Body of pancreas (tissue), 4 donors: ENCODE results near the gene C6orf47. TPM values are rescaled to one million over a fixed set of nuclear protein-coding genes. Genes with fewer than 3 reads are reported as not detected.

ENCODE experiments used
- ATAC-seq: fragments of 150-250 bp; one replicate; pipeline ENCODE4 v1.9.1; 2016
- DNase-seq, 4 donors: peaks; one replicate each; pipeline ENCODE4 v3.0.0-alpha.2; 2019
- H3K27ac ChIP-seq, 4 donors: fragments of 200-600 bp; sonication (generic); 1 replicate in 3 of 4; 2 replicates in 1 of 4; pipeline versions ENCODE4 v1.5.1 to v1.6.1; 2016 to 2019; ENCODE audit warnings: mild to moderate bottlenecking in 1 of 4, mixed read lengths in 1 of 4, moderate library complexity in 1 of 4
- H3K27me3 ChIP-seq, 2 donors: fragments of 200-600 bp; sonication (generic); one replicate each; pipeline ENCODE4 v1.6.0; 2016; ENCODE audit warnings: mild to moderate bottlenecking in 1 of 2
- H3K36me3 ChIP-seq, 2 donors: fragments of 200-600 bp; sonication (generic); replicated peaks in 1 of 2; 2 replicates each; pipeline ENCODE4 v1.5.1; 2016; ENCODE audit warnings: low read depth in 2 of 2; ENCODE audit not compliant: insufficient read depth in 1 of 2
- H3K4me1 ChIP-seq: fragments of 200-600 bp; sonication (generic); one replicate; pipeline ENCODE4 v1.6.0; 2016
- H3K4me3 ChIP-seq, 2 donors: fragments of 200-600 bp; sonication (generic); 1 replicate in 1 of 2; 2 replicates in 1 of 2; pipeline ENCODE4 v1.5.1; 2016 to 2019
- H3K9me3 ChIP-seq, 3 donors: fragments of 200-600 bp; sonication (generic); 1 replicate in 2 of 3; 2 replicates in 1 of 3; pipeline ENCODE4 v1.5.1; 2016
- POLR2A ChIP-seq, 3 donors: fragments of 450-650 bp; IDR thresholded peaks; one replicate each; pipeline ENCODE4 v1.6.1; 2016; ENCODE audit warnings: antibody characterized with exemption in 3 of 3, mild to moderate bottlenecking in 2 of 3
- WGBS, 2 donors: methylation state at CpG; one replicate each; pipeline ENCODE4 v1.1.5; 2017; 5-methylcytosine and 5-hydroxymethylcytosine counted together
- intact Hi-C: fragments of 100-400 bp; cut with DNase I; formaldehyde crosslinking; loops from one replicate; pipeline ENCODE4 v1.15.1; 2023
- total RNA-seq, 2 donors: library from RNA; depleted of rRNA; stranded (reverse); fragments of >200 nt; gene quantifications; one replicate each; pipeline ENCODE4 v1.1.0, GENCODE V29; 2016
- TF ChIP-seq, protein P1 (sequence below), 7 experiments: fragments of 450-650 bp in 4 of 7; fragments of 200-600 bp in 3 of 7; sonication (generic) in 3 of 7; IDR thresholded peaks; one replicate each; pipeline ENCODE4 v1.5.1; 2016 to 2019; ENCODE audit warnings: antibody characterized with exemption in 7 of 7

The C6orf47 gene
- total RNA-seq, 2 donors from 2014 or later: 15.8 to 22.1 TPM

DNA sequence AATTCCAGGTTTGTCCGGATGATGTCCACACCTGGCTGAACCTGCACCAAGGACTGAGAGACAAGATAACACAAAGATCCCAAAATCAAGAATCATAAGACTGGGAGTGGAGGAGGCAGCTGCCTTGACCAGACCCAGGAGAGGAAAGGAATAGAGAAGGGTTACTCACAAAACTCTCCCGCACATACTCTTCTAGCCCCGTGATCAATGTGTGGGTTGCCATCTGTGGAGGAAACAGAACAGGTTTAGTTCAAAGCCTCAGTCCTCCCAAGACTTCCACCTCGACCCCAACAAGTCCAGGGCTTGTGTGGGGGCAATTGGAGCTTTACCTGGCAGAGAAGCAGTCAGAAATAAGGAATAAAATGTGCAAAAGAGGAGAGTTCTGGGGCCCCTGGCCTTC lies 19.2 kb downstream of the C6orf47 start:
- DNase-seq (no peak), ATAC-seq (no peak)
- Histone ChIP-seq H3K9me3 (no peaks in the 10 kb centered on the region), H3K4me3 (no peak overlapping the region), H3K36me3 (peaks cover 31 to 61% of the 10 kb centered on the region in 2 donors), H3K4me1 (no peaks in the 10 kb centered on the region), H3K27me3 (no peaks in the 10 kb centered on the region), H3K27ac (no peak overlapping the region)
- WGBS, 2 donors: 79 to 93% methylated on average over 4 of the region's 4 CpGs
- TF ChIP-seq, protein P1, sequence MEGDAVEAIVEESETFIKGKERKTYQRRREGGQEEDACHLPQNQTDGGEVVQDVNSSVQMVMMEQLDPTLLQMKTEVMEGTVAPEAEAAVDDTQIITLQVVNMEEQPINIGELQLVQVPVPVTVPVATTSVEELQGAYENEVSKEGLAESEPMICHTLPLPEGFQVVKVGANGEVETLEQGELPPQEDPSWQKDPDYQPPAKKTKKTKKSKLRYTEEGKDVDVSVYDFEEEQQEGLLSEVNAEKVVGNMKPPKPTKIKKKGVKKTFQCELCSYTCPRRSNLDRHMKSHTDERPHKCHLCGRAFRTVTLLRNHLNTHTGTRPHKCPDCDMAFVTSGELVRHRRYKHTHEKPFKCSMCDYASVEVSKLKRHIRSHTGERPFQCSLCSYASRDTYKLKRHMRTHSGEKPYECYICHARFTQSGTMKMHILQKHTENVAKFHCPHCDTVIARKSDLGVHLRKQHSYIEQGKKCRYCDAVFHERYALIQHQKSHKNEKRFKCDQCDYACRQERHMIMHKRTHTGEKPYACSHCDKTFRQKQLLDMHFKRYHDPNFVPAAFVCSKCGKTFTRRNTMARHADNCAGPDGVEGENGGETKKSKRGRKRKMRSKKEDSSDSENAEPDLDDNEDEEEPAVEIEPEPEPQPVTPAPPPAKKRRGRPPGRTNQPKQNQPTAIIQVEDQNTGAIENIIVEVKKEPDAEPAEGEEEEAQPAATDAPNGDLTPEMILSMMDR (IDR thresholded peaks at IDR 0.05): no peak
- TF ChIP-seq POLR2A (IDR thresholded peaks at IDR 0.05): no peak
- intact Hi-C loops: no loop called here

DNA sequence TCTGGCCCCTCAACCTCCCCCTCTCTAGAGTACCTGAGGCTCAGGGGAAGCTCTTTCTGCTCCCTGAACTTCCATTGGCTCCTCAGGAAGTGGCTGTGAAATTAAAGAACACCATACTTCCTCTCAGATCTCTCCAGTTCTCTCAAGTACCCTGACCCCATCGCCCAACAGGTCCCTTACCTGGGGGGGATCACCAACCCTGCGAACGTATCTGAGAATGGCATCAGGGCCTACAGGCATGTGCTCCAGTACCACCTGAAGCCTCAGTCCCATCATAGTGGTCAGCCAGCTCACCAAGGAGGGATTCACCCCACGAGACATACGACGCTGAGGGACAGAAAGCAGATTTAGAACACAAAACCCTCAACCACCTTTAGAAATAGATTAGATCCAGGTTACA lies 20.0 kb downstream of the C6orf47 start:
- no peak for ATAC-seq
- DNase-seq: no peak
- H3K4me1 ChIP-seq: no peaks in the 10 kb centered on the region
- WGBS, 2 donors: 91 to 99% methylated on average over 6 of the region's 6 CpGs
- no peak overlapping the region for H3K27ac ChIP-seq
- H3K4me3 ChIP-seq: no peak overlapping the region
- intact Hi-C loops: no loop called here
- no peaks in the 10 kb centered on the region for H3K9me3 ChIP-seq
- peaks cover 35 to 65% of the 10 kb centered on the region in 2 donors for H3K36me3 ChIP-seq
- H3K27me3 ChIP-seq: no peaks in the 10 kb centered on the region
- TF ChIP-seq, protein P1 (IDR thresholded peaks at IDR 0.05): no peak
- no peak for TF ChIP-seq POLR2A (IDR thresholded peaks at IDR 0.05)

DNA sequence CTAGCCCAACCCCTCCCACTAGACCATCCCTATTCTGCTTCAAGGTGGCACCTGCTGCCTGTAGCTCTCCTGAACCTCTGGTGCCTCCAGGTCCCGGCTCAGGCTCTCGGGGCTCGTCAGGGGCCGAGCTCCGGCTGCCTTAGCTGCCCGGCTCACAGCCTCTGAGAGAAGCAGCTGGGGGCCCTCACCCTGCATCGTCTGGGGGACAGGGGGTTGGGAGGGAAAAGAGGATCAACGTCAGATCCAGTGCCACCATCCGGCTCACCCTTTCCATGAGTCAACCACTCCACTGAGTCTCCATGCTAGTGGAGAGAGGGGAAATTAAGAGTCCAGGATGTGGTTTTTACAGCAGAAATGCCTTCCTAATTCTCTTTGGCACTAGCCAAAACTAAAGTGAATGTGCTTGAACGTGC lies 21.1 kb downstream of the C6orf47 start:
- no peaks in the 10 kb centered on the region for H3K9me3 ChIP-seq
- DNase-seq (no peak), ATAC-seq (no peak)
- H3K4me1 ChIP-seq: no peaks in the 10 kb centered on the region
- 73 to 90% methylated on average over 9 to 10 of the region's 10 CpGs for WGBS, 2 donors
- no peak overlapping the region for H3K27ac ChIP-seq
- H3K4me3 ChIP-seq: no peak overlapping the region
- no peak for TF ChIP-seq POLR2A (IDR thresholded peaks at IDR 0.05)
- TF ChIP-seq, protein P1 (IDR thresholded peaks at IDR 0.05): no peak
- peaks cover 36 to 62% of the 10 kb centered on the region in 2 donors for H3K36me3 ChIP-seq
- no peaks in the 10 kb centered on the region for H3K27me3 ChIP-seq
- intact Hi-C loops: no loop called here

DNA sequence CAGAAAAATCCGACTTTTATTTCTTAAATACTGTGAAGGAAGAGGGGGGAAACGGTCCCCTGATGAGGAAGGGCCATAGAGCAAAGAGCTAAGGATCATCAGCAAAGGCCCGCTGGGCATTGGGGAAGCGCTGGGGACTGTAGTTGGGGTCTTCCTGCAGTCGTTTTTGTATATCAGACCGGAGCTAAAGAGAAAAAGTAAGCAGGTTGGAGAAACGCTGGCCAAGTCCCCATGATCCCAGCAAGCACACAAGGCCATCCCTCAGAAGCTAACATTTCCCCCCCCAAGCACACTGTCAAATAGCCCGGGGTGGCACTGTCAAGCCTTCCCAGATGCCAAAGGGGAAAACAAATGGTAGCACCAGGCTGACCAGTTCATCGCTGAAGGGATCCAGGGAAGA lies 21.5 kb downstream of the C6orf47 start:
- DNase-seq (no peak), ATAC-seq (no peak)
- Histone ChIP-seq H3K4me3 (no peak overlapping the region), H3K4me1 (no peaks in the 10 kb centered on the region), H3K27ac (no peak overlapping the region), H3K27me3 (no peaks in the 10 kb centered on the region), H3K9me3 (no peaks in the 10 kb centered on the region), H3K36me3 (peaks cover 35 to 62% of the 10 kb centered on the region in 2 donors)
- intact Hi-C loops: no loop called here
- 77 to 81% methylated on average over 9 of the region's 9 CpGs for WGBS, 2 donors
- TF ChIP-seq POLR2A (IDR thresholded peaks at IDR 0.05): no peak
- TF ChIP-seq, protein P1 (IDR thresholded peaks at IDR 0.05): no peak
